Activated CD8-positive, alpha-beta T cell treated with anti-CD3 and anti-CD28 coated beads for 36 hours (primary cell): ENCODE measurements around the gene RNF17. TPM values are rescaled to one million over a fixed set of nuclear protein-coding genes. Genes with fewer than 3 reads are reported as not detected.

Experiments used
- ATAC-seq: fragments of 200-7000 bp; cut with Tn5 transposase; one replicate; pipeline ENCODE4 v1.10.0; 2021; ENCODE audit warnings: mild to moderate bottlenecking, moderate library complexity
- CTCF ChIA-PET: fragments of 350-600 bp; sonication (Branson Sonifier 250); formaldehyde crosslinking; loops from one replicate; lab custom pipeline; 2021; ENCODE audit warnings: antibody characterized with exemption; lab: Charles Lee
- POLR2A ChIA-PET: fragments of 350-600 bp; sonication (Branson Sonifier 250); formaldehyde crosslinking; loops from one replicate; lab custom pipeline; 2021; ENCODE audit warnings: antibody characterized with exemption; lab: Charles Lee
- DNase-seq: peaks from one replicate; pipeline ENCODE4 v3.0.0-alpha.2; 2020
- H3K27ac Mint-ChIP-seq: one replicate; pipeline ENCODE4 v1.8.0; 2021; ENCODE audit warnings: mild to moderate bottlenecking, mixed read lengths
- H3K27me3 Mint-ChIP-seq: one replicate; pipeline ENCODE4 v1.8.0; 2021; ENCODE audit warnings: mixed read lengths
- H3K36me3 Mint-ChIP-seq: one replicate; pipeline ENCODE4 v1.8.0; 2021; ENCODE audit warnings: low read depth, mixed read lengths
- H3K4me1 Mint-ChIP-seq: one replicate; pipeline ENCODE4 v1.8.0; 2021; ENCODE audit warnings: low read depth, mixed read lengths
- H3K4me3 Mint-ChIP-seq: one replicate; pipeline ENCODE4 v1.8.0; 2021; ENCODE audit warnings: mild to moderate bottlenecking, moderate library complexity, mixed read lengths
- H3K9me3 Mint-ChIP-seq: one replicate; pipeline ENCODE4 v1.8.0; 2021; ENCODE audit warnings: mixed read lengths
- CTCF ChIP-seq: fragments of 200-600 bp; IDR thresholded peaks from one replicate; pipeline ENCODE4 v1.8.0; 2022; ENCODE audit warnings: antibody characterized with exemption, mild to moderate bottlenecking
- intact Hi-C: fragments of 100-400 bp; cut with micrococcal nuclease; formaldehyde crosslinking; loops from one replicate; pipeline ENCODE4 v1.10.0; 2022
- total RNA-seq, 2 experiments: library from RNA; stranded (reverse); gene quantifications; one replicate each; pipeline ENCODE4 v1.2.3, GENCODE V29; 2021

Gene RNF17
- total RNA-seq, result not detected

GRCh38 chr13:24763596-24764275, at the start of gene RNF17:
Gene RNF17, plus strand, starts transcription at chr13:24764169. Its CDS starts 35 bp downstream, at chr13:24764204.
- TF ChIP-seq CTCF, result no peak
- ChIA-PET CTCF (no interaction called here), POLR2A (no interaction called here)
- DNase-seq (no peak), ATAC-seq (no peak)
- no peak within 1 kb of the TSS for H3K4me3 Mint-ChIP-seq
- no peaks in the 10 kb centered on the region for H3K36me3 Mint-ChIP-seq
- H3K27me3 Mint-ChIP-seq, result peaks cover 8% of the 10 kb centered on the region
- no peaks in the 10 kb centered on the region for H3K9me3 Mint-ChIP-seq
- H3K27ac Mint-ChIP-seq, result no peak within 1 kb of the TSS
- intact Hi-C loops, result no loop called here
- H3K4me1 Mint-ChIP-seq, result no peaks in the 10 kb centered on the region

GRCh38 chr13:24716011-24716410, 48.0 kb upstream of the RNF17 start:
- no peaks in the 10 kb centered on the region for H3K4me1 Mint-ChIP-seq
- no peak for DNase-seq
- no peak overlapping the region for H3K27ac Mint-ChIP-seq
- no peak for ATAC-seq
- no peak overlapping the region for H3K4me3 Mint-ChIP-seq
- no peaks in the 10 kb centered on the region for H3K9me3 Mint-ChIP-seq
- CTCF ChIA-PET, result interaction anchor here (1.5 to 2.0 kb wide), 2 partner anchors 11 to 22 kb away, joined by 5 to 9 read pairs; no protein-coding TSS in a partner anchor
- TF ChIP-seq CTCF, result no peak
- POLR2A ChIA-PET, result no interaction called here
- H3K36me3 Mint-ChIP-seq, result no peaks in the 10 kb centered on the region
- intact Hi-C loops, result no loop called here
- peaks cover 1% of the 10 kb centered on the region for H3K27me3 Mint-ChIP-seq

- no peaks in the 10 kb centered on the region for H3K4me1 Mint-ChIP-seq
- CTCF ChIA-PET, result interaction anchor here (1.5 to 2.0 kb wide), 2 partner anchors 11 to 22 kb away, joined by 5 to 9 read pairs; no protein-coding TSS in a partner anchor
- H3K27ac Mint-ChIP-seq, result no peak overlapping the region
- no peak overlapping the region for H3K4me3 Mint-ChIP-seq
- no peaks in the 10 kb centered on the region for H3K36me3 Mint-ChIP-seq
- DNase-seq, result no peak
- no peak for TF ChIP-seq CTCF
- intact Hi-C loops, result no loop called here
- ATAC-seq, result no peak
- peaks cover 3% of the 10 kb centered on the region for H3K27me3 Mint-ChIP-seq
- POLR2A ChIA-PET, result no interaction called here
- no peaks in the 10 kb centered on the region for H3K9me3 Mint-ChIP-seq
These were observed 47.5 kb upstream of the RNF17 start for GRCh38 chr13:24716446-24716845.

GRCh38 chr13:24717217-24717616, 46.8 kb upstream of the RNF17 start:
- Mint-ChIP-seq H3K27me3 (peaks cover 3% of the 10 kb centered on the region), H3K9me3 (no peaks in the 10 kb centered on the region), H3K27ac (no peak overlapping the region), H3K36me3 (no peaks in the 10 kb centered on the region), H3K4me1 (no peaks in the 10 kb centered on the region), H3K4me3 (no peak overlapping the region)
- no peak for TF ChIP-seq CTCF
- CTCF ChIA-PET, result interaction anchor here (1.5 to 2.0 kb wide), 2 partner anchors 10 to 23 kb away, joined by 5 to 9 read pairs; no protein-coding TSS in a partner anchor
- POLR2A ChIA-PET, result no interaction called here
- ATAC-seq (no peak), DNase-seq (no peak)
- intact Hi-C loops, result no loop called here

GRCh38 chr13:24718192-24718965, 45.6 kb upstream of the RNF17 start:
- TF ChIP-seq CTCF, result no peak
- DNase-seq (no peak), ATAC-seq (no peak)
- Mint-ChIP-seq H3K4me1 (no peaks in the 10 kb centered on the region), H3K9me3 (no peaks in the 10 kb centered on the region), H3K27ac (no peak overlapping the region), H3K27me3 (peaks cover 3% of the 10 kb centered on the region), H3K4me3 (no peak overlapping the region), H3K36me3 (no peaks in the 10 kb centered on the region)
- intact Hi-C loops, result no loop called here
- CTCF ChIA-PET, result interaction anchor here (3.4 kb wide), 1 partner anchor 9 kb away, joined by 10 read pairs; no protein-coding TSS in a partner anchor
- POLR2A ChIA-PET, result no interaction called here
